OCI-LY7 (cell line): Measurements from ENCODE around the gene SLC4A4.

ENCODE experiments used
- CTCF ChIP-seq: fragments of 200-600 bp; sonication (generic); conservative IDR thresholded peaks from 2 replicates; pipeline ENCODE4 v1.5.1; 2014; ENCODE audit warnings: mild to moderate bottlenecking, antibody characterized with exemption, low read length, moderate library complexity, mixed read lengths
- EZH2phosphoT487 ChIP-seq: fragments of 200-600 bp; sonication (generic); IDR thresholded peaks from 2 replicates; pipeline ENCODE4 v1.6.1; 2018; ENCODE audit warnings: low read depth, borderline replicate concordance, mild to moderate bottlenecking, mixed run types, antibody characterized with exemption, low read length, moderate library complexity, mixed read lengths

DNA sequence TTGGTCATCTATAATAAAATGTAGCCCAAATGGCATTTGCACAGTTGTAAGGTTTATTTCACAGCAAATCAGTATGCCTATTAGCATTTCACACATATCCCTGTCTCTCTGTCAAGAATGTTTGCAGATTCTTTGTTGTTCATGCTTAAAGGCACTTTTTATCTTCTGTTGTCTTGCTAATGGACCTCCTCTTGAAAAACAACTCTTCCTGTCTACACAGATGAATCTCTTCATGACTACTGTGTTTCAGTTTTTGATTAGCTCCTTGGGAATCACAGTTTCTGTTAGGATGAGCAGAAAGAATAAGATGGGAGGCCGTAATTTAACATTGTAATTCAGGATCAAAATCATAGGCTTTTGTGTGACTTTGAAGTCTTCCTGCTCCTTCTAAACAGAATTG lies 35.5 kb upstream of the SLC4A4 start:
- TF ChIP-seq CTCF (no peak), EZH2phosphoT487 (no peak)
